NCI-H82 treated with DMSO at 0.1 percent for 48 hours (cell line): ENCODE measurements around the gene ARNT2.

Experiments used
- DNase-seq: peaks from one replicate; lab custom pipeline; 2025; ENCODE audit not compliant: unreplicated experiment; lab: John Stamatoyannopoulos, UW

ARNT2 gene

DNA sequence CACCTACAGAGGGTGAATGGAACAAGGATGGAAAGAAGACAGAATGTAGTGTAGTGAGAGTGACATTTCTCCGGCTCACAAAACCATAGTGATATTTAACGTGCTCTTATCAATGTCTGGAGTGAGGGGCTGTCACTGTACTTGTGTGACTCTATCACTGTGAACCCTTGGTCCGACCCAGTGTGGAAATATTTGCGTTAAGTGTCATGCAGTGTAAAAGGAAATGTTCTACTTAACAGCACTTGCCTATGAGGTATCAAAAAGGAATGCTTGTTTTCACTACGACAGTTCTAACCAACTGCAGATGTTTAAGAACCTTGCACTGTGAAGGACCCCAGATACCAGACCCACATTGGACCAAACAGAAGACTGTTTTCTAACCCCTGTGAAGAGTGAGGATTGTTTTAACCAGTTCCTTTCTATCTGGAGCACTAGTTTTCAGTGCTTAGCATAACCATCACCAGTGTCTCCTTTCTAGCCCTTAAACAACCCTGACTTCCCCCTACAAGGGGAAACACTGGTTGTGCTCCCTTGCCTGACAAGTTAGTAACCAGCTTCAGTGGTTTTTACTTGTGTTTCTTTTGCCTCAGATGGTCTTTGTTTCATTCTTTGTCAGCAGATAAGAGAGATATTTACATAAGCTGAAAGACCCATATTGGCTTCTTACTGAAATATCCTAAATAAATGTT is 146.2 kb downstream of the ARNT2 start:
- no peak for DNase-seq

DNA sequence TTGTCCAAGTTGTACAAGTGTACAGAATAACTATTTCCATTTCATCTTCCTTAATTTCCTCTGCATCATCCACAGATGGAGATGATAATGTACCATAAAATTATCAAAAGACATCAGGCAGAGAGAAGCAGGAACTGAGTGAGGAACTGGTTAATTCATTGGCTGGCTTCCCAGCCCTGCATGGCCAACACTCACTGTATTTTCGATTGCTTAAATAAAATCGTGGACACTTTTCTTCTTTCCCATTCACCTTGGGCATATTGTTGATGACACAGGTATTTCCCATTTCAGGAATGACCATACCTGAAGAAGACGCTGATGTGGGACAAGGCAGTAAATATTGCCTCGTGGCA is 146.7 kb downstream of the ARNT2 start:
- DNase-seq = no peak

DNA sequence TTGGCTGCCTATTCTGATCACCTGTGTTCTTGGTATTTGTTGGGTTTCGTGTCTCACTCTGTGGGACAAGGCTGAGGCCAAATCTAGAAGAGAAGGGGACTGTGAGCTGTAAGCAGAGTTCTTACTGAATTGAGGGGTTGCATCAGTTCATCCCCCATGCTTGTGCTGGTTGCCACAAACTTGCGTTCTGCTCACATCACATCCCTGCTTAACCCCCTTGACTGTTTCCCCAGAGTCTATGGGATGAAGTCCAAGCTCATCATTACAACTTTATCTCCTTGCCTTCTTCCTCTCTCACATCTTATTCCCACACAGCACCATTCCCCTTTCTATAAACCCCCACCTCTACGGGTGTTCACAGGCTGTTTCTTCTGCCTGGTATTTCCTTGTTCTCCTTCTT is 147.2 kb downstream of the ARNT2 start:
- DNase-seq = no peak

GRCh38 chr15:80554560-80554959 is 150.4 kb downstream of the ARNT2 start:
- no peak for DNase-seq

- no peak for DNase-seq
Measured at GRCh38 chr15:80556694-80557367, 152.6 kb downstream of the ARNT2 start.

DNA sequence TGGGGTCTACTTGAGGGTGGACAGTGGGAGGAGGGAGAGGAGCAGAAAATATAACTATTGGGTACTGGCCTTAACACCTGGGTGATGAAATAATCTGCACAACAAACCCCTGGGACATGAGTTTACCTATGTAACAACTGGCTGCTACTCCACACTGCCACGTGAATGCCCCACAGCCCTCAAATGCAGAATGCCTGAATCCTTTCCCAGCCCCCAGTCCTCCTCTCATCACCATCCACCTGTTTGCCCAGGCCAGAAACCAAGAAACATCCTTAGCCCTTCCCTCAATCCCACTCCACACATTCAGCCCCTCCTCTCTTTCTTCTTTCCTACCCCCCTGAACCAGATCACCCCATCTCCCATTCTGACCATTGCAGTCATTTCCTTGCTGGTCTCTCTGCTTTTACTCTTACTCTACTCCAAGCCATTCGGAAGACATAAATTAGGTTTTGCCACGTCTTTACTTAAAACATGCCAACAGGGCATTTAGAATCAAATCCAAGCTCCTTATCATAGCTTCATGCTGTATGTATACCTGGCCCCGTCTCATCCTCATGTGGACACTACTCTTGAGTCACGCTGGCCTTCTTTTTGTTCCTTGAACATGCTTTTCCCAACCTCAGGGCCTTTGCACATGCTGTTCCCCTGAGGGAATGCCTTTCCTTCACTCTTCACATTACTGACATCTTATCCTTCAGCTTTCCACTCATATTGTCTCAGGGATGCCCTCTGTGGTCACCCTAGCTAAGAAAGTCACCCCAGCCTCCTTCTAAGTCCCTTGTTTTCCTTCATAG is 153.5 kb downstream of the ARNT2 start:
- DNase-seq = no peak

GRCh38 chr15:80558631-80559319 is 154.6 kb downstream of the ARNT2 start:
- no peak for DNase-seq

- no peak for DNase-seq
Measured at GRCh38 chr15:80559320-80559693, 155.1 kb downstream of the ARNT2 start.

DNA sequence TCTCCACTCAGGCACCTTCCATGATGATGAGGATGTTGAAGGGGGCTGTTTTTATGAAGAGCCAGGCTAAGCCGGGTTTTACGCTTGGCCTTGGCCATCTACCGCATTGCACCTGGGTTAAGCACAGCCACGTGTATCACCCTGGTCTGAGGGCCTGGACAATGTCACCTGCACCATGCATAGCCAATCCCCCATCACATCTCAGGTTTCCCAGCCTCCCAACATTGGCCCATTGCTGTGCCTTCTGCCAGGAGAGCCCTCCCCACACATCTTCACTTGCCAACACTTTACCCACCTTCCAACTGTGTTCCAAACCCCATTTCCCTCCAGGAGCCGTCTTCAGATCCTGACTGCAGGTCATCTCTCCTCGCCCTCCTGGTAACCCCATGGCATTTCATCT is 155.6 kb downstream of the ARNT2 start:
- DNase-seq = no peak

DNA sequence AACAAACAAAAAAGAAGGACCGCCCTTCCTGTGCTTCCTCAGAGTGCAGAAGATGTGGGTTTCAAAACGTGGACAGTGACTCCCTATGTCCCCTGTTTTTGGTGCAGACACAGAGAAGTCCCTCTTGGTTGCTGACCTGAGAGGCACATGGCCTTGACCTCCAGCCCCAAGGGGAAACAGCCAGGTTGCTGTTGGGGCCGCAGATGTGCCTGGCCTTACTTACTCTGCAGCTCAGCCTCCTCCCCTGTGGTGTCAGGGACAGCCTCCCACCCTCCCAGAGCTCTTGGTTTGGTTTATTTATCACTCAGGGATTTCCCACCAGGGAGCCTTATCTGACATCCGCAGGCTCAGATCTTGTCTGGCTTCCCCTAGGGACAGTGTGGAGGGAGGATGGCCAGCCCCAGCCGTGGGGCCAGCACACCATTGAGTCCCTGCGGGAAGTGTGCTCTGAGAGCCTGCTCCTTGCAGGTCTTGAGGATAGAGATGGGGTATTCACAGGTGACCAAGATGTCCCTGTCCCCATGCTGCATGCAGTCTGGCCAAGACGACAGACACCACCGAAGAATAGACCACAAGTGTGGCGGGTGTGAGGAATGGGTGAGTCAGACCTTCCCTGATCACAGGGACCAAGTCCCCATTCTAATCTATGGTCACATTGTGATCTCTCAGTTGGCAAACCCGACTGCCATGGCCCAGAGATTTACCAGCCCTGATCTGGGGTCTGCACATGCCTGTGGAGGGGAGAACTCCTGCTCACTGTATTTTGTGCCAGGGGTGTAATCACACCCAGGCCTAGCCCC is 156.6 kb downstream of the ARNT2 start:
- no peak for DNase-seq

DNA sequence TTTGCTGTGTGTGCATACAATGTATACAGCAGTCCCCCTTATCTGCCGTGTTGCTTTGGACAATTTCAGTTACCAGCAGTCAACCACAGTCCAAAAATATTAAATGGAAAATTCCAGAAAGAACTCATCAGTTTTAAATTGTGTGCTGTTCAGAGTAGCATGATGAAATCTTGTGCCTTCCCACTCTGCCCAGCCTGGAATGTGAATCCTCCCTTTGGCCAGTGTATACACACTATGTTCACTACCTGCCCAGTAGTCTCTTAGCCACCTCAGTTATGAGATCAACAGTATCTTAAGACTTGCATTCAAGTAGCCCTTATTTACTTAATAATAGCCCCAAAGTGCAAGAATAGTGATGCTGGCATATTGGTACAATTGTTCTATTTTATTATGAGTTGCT is 157.3 kb downstream of the ARNT2 start:
- no peak for DNase-seq

GRCh38 chr15:80562033-80562432 is 157.9 kb downstream of the ARNT2 start:
- DNase-seq = no peak

GRCh38 chr15:80562846-80563245 is 158.7 kb downstream of the ARNT2 start:
- no peak for DNase-seq

GRCh38 chr15:80563372-80563997 is 159.3 kb downstream of the ARNT2 start:
- no peak for DNase-seq

GRCh38 chr15:80564056-80564455 is 159.9 kb downstream of the ARNT2 start:
- DNase-seq = no peak

- DNase-seq = no peak
Measured at GRCh38 chr15:80565398-80565797, 161.2 kb downstream of the ARNT2 start.

DNA sequence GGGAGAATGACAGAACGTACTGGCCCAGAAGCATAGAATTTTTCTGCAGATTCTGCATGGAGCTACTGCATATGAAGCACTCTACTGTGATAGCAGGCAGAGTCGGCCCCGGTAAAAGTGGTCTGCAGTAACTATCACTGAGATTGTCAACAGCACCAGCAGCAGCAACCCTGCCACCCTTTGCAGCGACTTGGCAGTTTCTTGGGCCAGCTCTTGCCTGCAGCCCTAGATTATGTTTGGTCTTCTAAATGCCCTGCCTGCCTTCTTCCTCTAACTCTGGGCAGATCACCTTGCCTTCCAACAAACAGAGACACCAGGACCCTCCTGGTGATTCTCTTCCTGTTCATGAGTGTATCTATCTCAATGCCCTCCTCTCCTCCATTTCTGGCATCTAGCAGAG is 161.8 kb downstream of the ARNT2 start:
- DNase-seq = no peak

GRCh38 chr15:80567721-80568157 is 163.6 kb downstream of the ARNT2 start:
- DNase-seq = peak; percentile 7

DNA sequence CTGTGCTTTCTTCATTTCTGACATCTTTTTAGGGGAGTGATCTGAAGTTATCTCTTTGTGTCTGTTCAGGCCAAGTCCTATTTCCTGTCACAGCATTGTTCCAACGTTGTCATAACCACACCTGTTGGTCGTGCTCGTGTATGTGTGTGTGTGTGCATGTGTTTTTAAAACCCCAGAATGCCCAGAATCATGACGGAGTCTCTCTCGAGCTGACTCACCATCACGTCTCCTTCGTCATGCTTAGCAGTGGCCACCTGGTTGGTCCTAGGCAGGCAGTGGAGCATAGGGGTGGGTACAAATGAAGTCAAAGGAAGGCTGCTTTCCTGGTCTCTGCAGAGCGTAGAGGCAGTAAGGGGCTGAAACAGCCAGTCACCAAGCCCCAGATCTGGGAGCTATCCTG is 164.1 kb downstream of the ARNT2 start:
- no peak for DNase-seq

- no peak for DNase-seq
Measured at GRCh38 chr15:80568876-80569605, 164.9 kb downstream of the ARNT2 start.
